ENCODE data around the gene TSPAN8. TPM values are rescaled to one million over a fixed set of nuclear protein-coding genes. Genes with fewer than 3 reads are reported as not detected.

Gene TSPAN8
- total RNA-seq, 4 donors from 2014 or later, result 0.29 to 2.2 (median 1.1) TPM; not detected in 1

DNA sequence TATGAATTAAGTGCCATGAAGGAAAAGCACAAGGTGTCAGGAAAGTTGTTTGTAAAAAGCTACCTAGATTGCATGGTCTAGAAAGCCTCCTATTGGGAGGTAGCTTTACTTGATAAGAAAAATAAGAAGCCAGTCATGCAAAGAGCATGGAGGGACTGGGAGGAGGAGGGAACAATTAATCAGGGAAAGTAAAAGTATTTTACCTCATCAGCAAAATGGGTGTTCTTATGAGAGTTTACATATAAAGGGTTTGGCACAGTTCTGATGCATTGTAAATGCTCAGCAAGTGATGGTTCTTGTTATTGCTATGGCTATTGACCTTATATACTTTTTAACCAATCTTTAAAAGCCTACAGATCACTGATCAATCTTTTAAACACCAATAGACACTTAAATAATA is 17.0 kb upstream of the TSPAN8 start:
- Histone ChIP-seq H3K4me1 (no peaks in the 10 kb centered on the region), H3K4me3 (no peak overlapping the region), H3K27me3 (no peaks in the 10 kb centered on the region), H3K36me3 (no peaks in the 10 kb centered on the region), H3K9me3 (no peaks in the 10 kb centered on the region), H3K27ac (replicated peaks in 1 of 4) (no peak overlapping the region)
- intact Hi-C loops (cut with DNase I), result no loop called here
- DNase-seq (ENCODE audit: extremely low spot score), result no peak
- no peak for TF ChIP-seq POLR2A (IDR thresholded peaks at IDR 0.05; ENCODE audit: low read depth)
- TF ChIP-seq, protein P1, sequence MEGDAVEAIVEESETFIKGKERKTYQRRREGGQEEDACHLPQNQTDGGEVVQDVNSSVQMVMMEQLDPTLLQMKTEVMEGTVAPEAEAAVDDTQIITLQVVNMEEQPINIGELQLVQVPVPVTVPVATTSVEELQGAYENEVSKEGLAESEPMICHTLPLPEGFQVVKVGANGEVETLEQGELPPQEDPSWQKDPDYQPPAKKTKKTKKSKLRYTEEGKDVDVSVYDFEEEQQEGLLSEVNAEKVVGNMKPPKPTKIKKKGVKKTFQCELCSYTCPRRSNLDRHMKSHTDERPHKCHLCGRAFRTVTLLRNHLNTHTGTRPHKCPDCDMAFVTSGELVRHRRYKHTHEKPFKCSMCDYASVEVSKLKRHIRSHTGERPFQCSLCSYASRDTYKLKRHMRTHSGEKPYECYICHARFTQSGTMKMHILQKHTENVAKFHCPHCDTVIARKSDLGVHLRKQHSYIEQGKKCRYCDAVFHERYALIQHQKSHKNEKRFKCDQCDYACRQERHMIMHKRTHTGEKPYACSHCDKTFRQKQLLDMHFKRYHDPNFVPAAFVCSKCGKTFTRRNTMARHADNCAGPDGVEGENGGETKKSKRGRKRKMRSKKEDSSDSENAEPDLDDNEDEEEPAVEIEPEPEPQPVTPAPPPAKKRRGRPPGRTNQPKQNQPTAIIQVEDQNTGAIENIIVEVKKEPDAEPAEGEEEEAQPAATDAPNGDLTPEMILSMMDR (IDR thresholded peaks at IDR 0.05), result no peak
- no peak for TF ChIP-seq EP300 (IDR thresholded peaks at IDR 0.05)
- no peak for TF ChIP-seq POLR2AphosphoS5 (IDR thresholded peaks at IDR 0.05)

DNA sequence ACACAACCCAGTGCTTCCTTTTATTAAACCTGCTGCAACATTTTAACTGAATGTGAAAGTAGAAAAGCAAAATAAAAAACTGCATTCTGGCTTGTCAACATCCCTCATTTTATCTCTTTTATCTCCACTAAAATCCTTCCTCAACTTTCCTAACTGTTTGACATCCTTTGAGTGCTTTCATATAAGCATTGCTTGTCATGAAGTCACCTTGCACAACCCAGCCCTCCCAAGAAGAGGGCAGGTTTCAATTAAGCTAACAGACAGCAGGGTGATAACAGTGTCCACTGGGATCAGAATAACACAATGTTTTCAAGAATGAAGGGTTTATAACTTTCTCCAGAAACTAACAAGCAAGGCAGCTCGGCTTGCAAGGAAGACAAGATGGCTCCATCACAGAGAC is 16.3 kb upstream of the TSPAN8 start:
- Histone ChIP-seq H3K4me1 (no peaks in the 10 kb centered on the region), H3K27me3 (no peaks in the 10 kb centered on the region), H3K36me3 (no peaks in the 10 kb centered on the region), H3K9me3 (no peaks in the 10 kb centered on the region), H3K4me3 (no peak overlapping the region), H3K27ac (replicated peaks in 1 of 4) (no peak overlapping the region)
- intact Hi-C loops (cut with DNase I), result no loop called here
- 42% methylated on average over 1 of the region's 1 CpG for WGBS
- TF ChIP-seq, protein P1 (IDR thresholded peaks at IDR 0.05), result no peak
- no peak for TF ChIP-seq POLR2A (IDR thresholded peaks at IDR 0.05; ENCODE audit: low read depth)
- TF ChIP-seq EP300 (IDR thresholded peaks at IDR 0.05), result no peak
- no peak for TF ChIP-seq POLR2AphosphoS5 (IDR thresholded peaks at IDR 0.05)
- DNase-seq (ENCODE audit: extremely low spot score), result no peak

DNA sequence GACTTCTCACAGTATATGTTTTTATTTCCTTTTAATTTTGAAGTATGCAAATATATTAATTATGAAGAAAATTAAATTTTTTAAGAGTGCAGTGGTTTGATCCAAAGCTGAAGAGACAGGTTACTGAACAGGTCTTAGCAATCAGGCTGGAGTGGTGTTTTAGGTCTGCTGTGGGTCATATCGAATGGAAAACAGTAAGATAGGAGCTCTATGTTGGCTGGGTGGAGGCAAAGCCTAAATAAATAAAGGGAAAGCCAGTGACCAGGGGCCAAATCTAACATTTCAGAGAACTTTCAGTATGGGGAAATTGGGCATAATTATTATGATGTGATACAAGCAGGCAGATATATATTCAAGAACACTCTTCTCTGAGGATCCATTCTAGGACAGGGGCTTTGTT is 12.7 kb upstream of the TSPAN8 start:
- Histone ChIP-seq H3K36me3 (no peaks in the 10 kb centered on the region), H3K4me3 (no peak overlapping the region), H3K9me3 (no peaks in the 10 kb centered on the region), H3K4me1 (no peaks in the 10 kb centered on the region), H3K27me3 (no peaks in the 10 kb centered on the region), H3K27ac (replicated peaks in 1 of 4) (no peak overlapping the region)
- DNase-seq (ENCODE audit: extremely low spot score), result no peak
- 59% methylated on average over 1 of the region's 1 CpG for WGBS
- intact Hi-C loops (cut with DNase I), result no loop called here
- no peak for TF ChIP-seq POLR2A (IDR thresholded peaks at IDR 0.05; ENCODE audit: low read depth)
- no peak for TF ChIP-seq POLR2AphosphoS5 (IDR thresholded peaks at IDR 0.05)
- no peak for TF ChIP-seq EP300 (IDR thresholded peaks at IDR 0.05)
- TF ChIP-seq, protein P1 (IDR thresholded peaks at IDR 0.05), result no peak

DNA sequence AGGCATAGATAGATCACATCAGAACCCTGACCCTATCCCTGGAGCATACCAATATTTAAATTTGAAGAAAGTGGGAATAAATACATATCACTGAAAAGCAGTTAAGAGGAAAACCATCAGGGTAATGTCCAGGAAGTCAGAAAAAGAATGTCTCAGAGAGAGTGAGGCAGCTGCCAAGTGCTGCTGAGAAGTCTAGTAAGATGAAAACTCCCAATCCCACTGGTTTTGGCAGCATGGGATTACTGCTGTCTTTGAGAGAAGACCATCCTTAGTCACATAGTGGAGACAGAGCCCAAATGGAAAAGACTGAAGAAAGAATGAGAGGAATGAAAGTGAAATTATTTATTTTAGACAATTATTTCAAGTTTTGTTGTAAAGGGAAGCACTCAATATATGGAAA is 11.5 kb upstream of the TSPAN8 start:
- no peaks in the 10 kb centered on the region for H3K9me3 ChIP-seq
- intact Hi-C loops (cut with DNase I), result no loop called here
- no peak for DNase-seq (ENCODE audit: extremely low spot score)

More for the DNA sequence above, 11.5 kb upstream of the TSPAN8 start:
- Histone ChIP-seq H3K27me3 (no peaks in the 10 kb centered on the region), H3K36me3 (no peaks in the 10 kb centered on the region), H3K27ac (replicated peaks in 1 of 4) (no peak overlapping the region), H3K4me3 (no peak overlapping the region), H3K4me1 (no peaks in the 10 kb centered on the region)
- TF ChIP-seq, protein P1 (IDR thresholded peaks at IDR 0.05), result no peak
- TF ChIP-seq POLR2AphosphoS5 (IDR thresholded peaks at IDR 0.05) (no peak), EP300 (IDR thresholded peaks at IDR 0.05) (no peak), POLR2A (IDR thresholded peaks at IDR 0.05; ENCODE audit: low read depth) (no peak)
